ENCODE data around the gene ATP2A1.
A peak's percentile ranks its signal among the peaks of the same experiment; 100 is the strongest.

The ATP2A1 gene

GRCh38 chr16:28925386-28926228, 47.3 kb downstream of the ATP2A1 start:
- H3K4me3 ChIP-seq (ENCODE audit: low read depth, low read length), result peak overlapping the region; percentile 91
- 0 out of 2 replicates have a peak, but pooled peaks cover 4% of the 10 kb centered on the region for H3K4me1 ChIP-seq (ENCODE audit: control insufficient read depth, insufficient read depth, low read length)
- no peaks in the 10 kb centered on the region for H3K36me3 ChIP-seq (ENCODE audit: control insufficient read depth in 2 of 2, insufficient read depth in 1 of 2, low read length in 2 of 2)
- H3K27ac ChIP-seq (ENCODE audit: extremely low read depth, low read depth, low read length), result peak overlapping the region; percentile 95
- CTCF ChIA-PET, result interaction anchor here (0.5 to 2.9 kb wide), 3 partner anchors 19 to 329 kb away, joined by 3 to 22 read pairs (median 6); partner anchors contain the start of gene SULT1A2
- H3K9me3 ChIP-seq (ENCODE audit: control insufficient read depth, insufficient read depth, low read depth, low read length), result no peaks in the 10 kb centered on the region
- POLR2A ChIA-PET, result interaction anchor here (0.6 to 2.8 kb wide), 8 partner anchors 11 to 79 kb away, joined by 3 to 10 read pairs (median 4); partner anchors contain the start of genes LAT, NFATC2IP, SH2B1 and TUFM
- TF ChIP-seq ZNF239 (tag by site-specific recombination; IDR thresholded peaks at IDR 0.05) (no peak), ZFP69B (tag by site-specific recombination; IDR thresholded peaks at IDR 0.05) (peak; percentile 93), GLIS2 (tag by site-specific recombination; IDR thresholded peaks at IDR 0.05) (peak; percentile 55; the same call in 1 of the 2 replicates), TSHZ1 (tag by site-specific recombination; IDR thresholded peaks at IDR 0.05; ENCODE audit: borderline replicate concordance) (no peak), PRDM10 (tag by site-specific recombination; IDR thresholded peaks at IDR 0.05) (peak; percentile 95), ZBTB17 (tag by site-specific recombination; IDR thresholded peaks at IDR 0.05) (peak; percentile 82), ZNF155 (tag by site-specific recombination; IDR thresholded peaks at IDR 0.05) (no peak), EGR2 (tag by site-specific recombination; IDR thresholded peaks at IDR 0.05; ENCODE audit: low read depth) (peak; percentile 55; the same call in 1 of the 2 replicates), ZNF416 (tag by site-specific recombination; IDR thresholded peaks at IDR 0.05) (no peak), ZNF560 (tag by site-specific recombination; IDR thresholded peaks at IDR 0.05; ENCODE audit: borderline replicate concordance) (no peak), ZNF2 (tag by site-specific recombination; IDR thresholded peaks at IDR 0.05) (peak; percentile 62), ZSCAN4 (tag by site-specific recombination; IDR thresholded peaks at IDR 0.05) (0 out of 2 replicates have a peak, but pooled peaks have one; percentile 8), ZNF645 (tag by site-specific recombination; IDR thresholded peaks at IDR 0.05) (no peak), SP7 (tag by site-specific recombination; IDR thresholded peaks at IDR 0.05) (peak; percentile 71), ZNF555 (tag by site-specific recombination; conservative IDR thresholded peaks at IDR 0.05) (no peak), MEIS1 (CRISPR knock-in tag; IDR thresholded peaks at IDR 0.05; ENCODE audit: borderline replicate concordance) (no peak), SP2 (tag by site-specific recombination; IDR thresholded peaks at IDR 0.05) (peak; percentile 85), ZNF660 (tag by site-specific recombination; IDR thresholded peaks at IDR 0.05) (peak; percentile 32), ZNF664 (tag by site-specific recombination; IDR thresholded peaks at IDR 0.05) (no peak), ZNF843 (tag by site-specific recombination; IDR thresholded peaks at IDR 0.05) (0 out of 2 replicates have a peak, but pooled peaks have one; percentile 60), YY1 (tag by site-specific recombination; IDR thresholded peaks at IDR 0.05) (peak; percentile 32), ZSCAN30 (tag by site-specific recombination; IDR thresholded peaks at IDR 0.05) (peak; percentile 9; the same call in 1 of the 2 replicates), SP3 (tag by site-specific recombination; IDR thresholded peaks at IDR 0.05) (peak; percentile 52), ZNF214 (tag by site-specific recombination; IDR thresholded peaks at IDR 0.05; ENCODE audit: borderline replicate concordance) (no peak), CTCF (tag by site-specific recombination; IDR thresholded peaks at IDR 0.05) (no peak), ZNF707 (tag by site-specific recombination; IDR thresholded peaks at IDR 0.05) (no peak)
